Type B pancreatic cell (in vitro differentiated cells): Measurements from ENCODE around the gene UBD. TPM values are rescaled to one million over a fixed set of nuclear protein-coding genes. Genes with fewer than 3 reads are reported as not detected.

Experiments used
- DNase-seq: peaks from one replicate; pipeline ENCODE4 v3.0.0; 2021; ENCODE audit warnings: mixed read lengths; ENCODE audit not compliant: unreplicated experiment; ENCODE audit errors: extremely low spot score
- H3K27ac Mint-ChIP-seq: 2 replicates; pipeline ENCODE4 v1.8.0; 2021; ENCODE audit warnings: mild to moderate bottlenecking, mixed read lengths
- H3K27me3 Mint-ChIP-seq: 2 replicates; pipeline ENCODE4 v1.8.0; 2021; ENCODE audit warnings: mixed read lengths
- H3K36me3 Mint-ChIP-seq: 2 replicates; pipeline ENCODE4 v1.8.0; 2021; ENCODE audit warnings: mixed read lengths
- H3K4me1 Mint-ChIP-seq: one replicate; pipeline ENCODE4 v1.8.0; 2021; ENCODE audit warnings: mixed read lengths; ENCODE audit not compliant: unreplicated experiment
- H3K4me3 Mint-ChIP-seq: 2 replicates; pipeline ENCODE4 v1.8.0; 2021; ENCODE audit warnings: mild to moderate bottlenecking, mixed read lengths
- H3K9me3 Mint-ChIP-seq: 2 replicates; pipeline ENCODE4 v1.8.0; 2021; ENCODE audit warnings: mixed read lengths
- total RNA-seq: library from RNA; stranded (reverse); gene quantifications from 2 replicates; pipeline ENCODE4 v1.2.1, GENCODE V29; 2021; ENCODE audit warnings: low replicate concordance
- TF ChIP-seq, protein P1 (sequence below): fragments of 200-600 bp; sonication (generic); conservative IDR thresholded peaks from 2 replicates; pipeline ENCODE4 v1.5.0; 2021; ENCODE audit warnings: antibody characterized with exemption, mild to moderate bottlenecking

UBD gene
- total RNA-seq, 1 donor from 2014 or later: 12.6 TPM

DNA sequence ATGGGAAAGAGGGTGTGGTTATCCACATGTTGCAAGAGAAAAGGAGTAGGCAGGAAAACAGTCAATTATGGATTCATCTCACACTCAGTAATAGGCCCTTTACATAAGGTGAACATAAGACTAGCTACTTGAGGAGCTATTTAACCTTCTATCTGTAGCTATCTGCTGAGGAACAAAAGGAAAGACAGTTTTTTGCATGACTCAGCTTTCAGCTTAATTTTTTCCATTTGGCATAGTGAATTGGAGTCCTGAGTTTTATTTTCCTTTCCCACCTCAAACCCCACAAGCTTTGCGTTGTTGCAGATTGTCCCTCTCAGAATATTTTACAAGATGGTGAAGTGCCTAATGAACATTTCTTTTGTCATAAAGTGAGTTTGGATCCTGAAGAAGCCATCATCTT is 32.4 kb downstream of the UBD start:
- Mint-ChIP-seq H3K9me3 (no peaks in the 10 kb centered on the region), H3K27ac (no peak overlapping the region), H3K4me1 (no peaks in the 10 kb centered on the region), H3K36me3 (no peaks in the 10 kb centered on the region), H3K27me3 (peaks cover 15% of the 10 kb centered on the region), H3K4me3 (no peak overlapping the region)
- TF ChIP-seq, protein P1, sequence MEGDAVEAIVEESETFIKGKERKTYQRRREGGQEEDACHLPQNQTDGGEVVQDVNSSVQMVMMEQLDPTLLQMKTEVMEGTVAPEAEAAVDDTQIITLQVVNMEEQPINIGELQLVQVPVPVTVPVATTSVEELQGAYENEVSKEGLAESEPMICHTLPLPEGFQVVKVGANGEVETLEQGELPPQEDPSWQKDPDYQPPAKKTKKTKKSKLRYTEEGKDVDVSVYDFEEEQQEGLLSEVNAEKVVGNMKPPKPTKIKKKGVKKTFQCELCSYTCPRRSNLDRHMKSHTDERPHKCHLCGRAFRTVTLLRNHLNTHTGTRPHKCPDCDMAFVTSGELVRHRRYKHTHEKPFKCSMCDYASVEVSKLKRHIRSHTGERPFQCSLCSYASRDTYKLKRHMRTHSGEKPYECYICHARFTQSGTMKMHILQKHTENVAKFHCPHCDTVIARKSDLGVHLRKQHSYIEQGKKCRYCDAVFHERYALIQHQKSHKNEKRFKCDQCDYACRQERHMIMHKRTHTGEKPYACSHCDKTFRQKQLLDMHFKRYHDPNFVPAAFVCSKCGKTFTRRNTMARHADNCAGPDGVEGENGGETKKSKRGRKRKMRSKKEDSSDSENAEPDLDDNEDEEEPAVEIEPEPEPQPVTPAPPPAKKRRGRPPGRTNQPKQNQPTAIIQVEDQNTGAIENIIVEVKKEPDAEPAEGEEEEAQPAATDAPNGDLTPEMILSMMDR: no peak
- DNase-seq: no peak

DNA sequence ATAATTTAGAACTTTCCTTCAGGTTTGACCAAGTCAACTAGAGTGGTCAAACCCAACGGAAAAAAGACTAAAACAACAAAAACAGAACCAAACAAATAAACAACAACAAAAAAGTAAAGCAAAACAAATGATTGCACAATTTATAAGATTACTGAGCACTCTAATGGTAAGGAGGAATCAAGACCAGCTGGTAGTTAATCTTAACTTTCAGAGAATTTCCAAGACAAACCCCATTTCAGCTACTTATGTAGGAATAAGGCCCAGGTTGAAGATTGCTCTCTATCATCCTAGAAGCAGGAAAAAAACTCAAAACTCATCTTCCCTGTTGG is 34.3 kb downstream of the UBD start:
- H3K27me3 Mint-ChIP-seq: peaks cover 15% of the 10 kb centered on the region
- H3K27ac Mint-ChIP-seq: no peak overlapping the region
- H3K9me3 Mint-ChIP-seq: no peaks in the 10 kb centered on the region
- DNase-seq: no peak
- TF ChIP-seq, protein P1: no peak
- no peak overlapping the region for H3K4me3 Mint-ChIP-seq
- H3K36me3 Mint-ChIP-seq: no peaks in the 10 kb centered on the region
- no peaks in the 10 kb centered on the region for H3K4me1 Mint-ChIP-seq

DNA sequence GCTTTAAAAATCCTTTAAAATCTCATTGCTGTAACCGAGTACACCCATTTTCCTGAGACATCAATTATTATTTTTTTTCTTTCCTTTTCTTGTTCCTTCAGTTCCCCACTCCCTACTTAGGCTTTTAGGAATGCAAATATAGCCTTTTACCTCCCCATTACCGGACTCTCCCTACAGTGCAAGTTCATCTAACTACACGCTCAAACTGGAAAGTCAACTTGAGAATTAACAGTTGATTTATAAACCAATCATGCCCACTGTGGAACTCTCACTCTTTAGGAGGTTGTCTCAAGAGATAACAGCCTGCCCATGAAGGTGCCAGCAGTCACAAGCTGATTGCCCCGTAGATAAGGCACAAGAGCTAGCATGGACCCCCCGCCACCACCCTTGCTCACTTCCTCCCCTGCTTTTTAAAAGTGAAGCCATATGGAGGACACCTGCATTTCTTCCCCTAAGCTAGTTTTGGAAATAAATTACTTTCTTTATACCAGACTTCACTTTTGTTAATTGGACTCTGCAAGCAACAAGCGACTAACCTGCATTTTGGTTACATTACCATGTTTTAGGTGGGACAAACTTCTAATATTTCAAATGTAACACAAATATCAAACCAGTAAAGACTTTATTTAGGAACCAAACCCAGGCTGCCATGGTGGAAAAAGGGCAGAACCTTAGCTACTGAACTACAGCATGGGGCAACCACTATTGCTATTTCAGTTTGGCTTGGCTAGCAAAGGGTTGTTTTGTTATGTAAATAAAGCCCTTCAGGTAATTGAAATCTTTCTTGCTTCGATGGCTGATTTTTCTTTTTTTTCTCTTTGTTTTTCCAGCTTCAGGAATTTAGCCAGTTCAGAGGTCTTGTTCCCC is 34.9 kb downstream of the UBD start:
- Mint-ChIP-seq H3K4me3 (no peak overlapping the region), H3K27ac (no peak overlapping the region), H3K36me3 (no peaks in the 10 kb centered on the region), H3K9me3 (no peaks in the 10 kb centered on the region), H3K4me1 (no peaks in the 10 kb centered on the region), H3K27me3 (peaks cover 15% of the 10 kb centered on the region)
- DNase-seq: no peak
- TF ChIP-seq, protein P1: no peak

DNA sequence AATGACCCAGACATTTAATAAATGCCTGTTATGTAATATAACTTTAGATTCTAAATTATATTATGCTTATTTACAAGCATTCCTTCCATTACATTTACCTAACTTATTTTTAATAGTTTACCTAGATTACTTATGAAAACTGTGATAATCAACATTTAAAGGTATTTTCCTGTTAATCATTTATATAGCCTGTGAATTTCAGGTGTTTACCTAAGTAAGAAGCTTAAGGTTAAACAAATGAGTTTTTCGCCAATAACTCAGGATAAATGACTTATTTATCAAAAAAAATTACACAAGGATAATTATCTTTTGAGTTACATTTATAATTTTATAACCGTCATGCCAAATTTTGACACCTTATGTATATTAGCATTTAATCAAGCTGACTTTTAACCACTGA is 35.5 kb downstream of the UBD start:
- Mint-ChIP-seq H3K4me3 (no peak overlapping the region), H3K27me3 (peaks cover 15% of the 10 kb centered on the region), H3K27ac (no peak overlapping the region), H3K4me1 (no peaks in the 10 kb centered on the region), H3K36me3 (no peaks in the 10 kb centered on the region), H3K9me3 (no peaks in the 10 kb centered on the region)
- DNase-seq: no peak
- TF ChIP-seq, protein P1: no peak

DNA sequence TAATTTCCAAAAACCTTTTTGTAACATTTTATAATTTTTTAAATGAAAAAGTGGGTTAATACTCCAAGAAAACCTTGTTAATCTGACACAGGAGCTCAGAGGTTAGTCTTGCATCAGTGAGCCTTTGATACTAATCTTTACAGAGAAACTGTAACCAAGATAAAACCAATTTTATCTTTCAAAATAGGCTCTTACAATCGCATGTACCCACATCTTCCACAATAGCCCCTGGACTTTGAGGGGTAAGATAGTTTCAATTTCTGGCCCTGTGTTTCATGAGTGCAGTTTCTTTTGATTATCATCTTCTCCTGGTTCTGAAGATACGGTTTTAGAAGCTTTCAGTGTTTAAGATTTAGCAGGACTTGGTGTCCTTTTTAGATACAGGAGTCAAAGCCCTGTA is 37.3 kb downstream of the UBD start:
- Mint-ChIP-seq H3K27me3 (peaks cover 9% of the 10 kb centered on the region), H3K27ac (no peak overlapping the region), H3K9me3 (no peaks in the 10 kb centered on the region), H3K4me3 (no peak overlapping the region), H3K36me3 (no peaks in the 10 kb centered on the region), H3K4me1 (no peaks in the 10 kb centered on the region)
- TF ChIP-seq, protein P1: no peak
- DNase-seq: no peak
